Measurements from ENCODE around the gene IFI27L1.

- TF ChIP-seq, protein P1, sequence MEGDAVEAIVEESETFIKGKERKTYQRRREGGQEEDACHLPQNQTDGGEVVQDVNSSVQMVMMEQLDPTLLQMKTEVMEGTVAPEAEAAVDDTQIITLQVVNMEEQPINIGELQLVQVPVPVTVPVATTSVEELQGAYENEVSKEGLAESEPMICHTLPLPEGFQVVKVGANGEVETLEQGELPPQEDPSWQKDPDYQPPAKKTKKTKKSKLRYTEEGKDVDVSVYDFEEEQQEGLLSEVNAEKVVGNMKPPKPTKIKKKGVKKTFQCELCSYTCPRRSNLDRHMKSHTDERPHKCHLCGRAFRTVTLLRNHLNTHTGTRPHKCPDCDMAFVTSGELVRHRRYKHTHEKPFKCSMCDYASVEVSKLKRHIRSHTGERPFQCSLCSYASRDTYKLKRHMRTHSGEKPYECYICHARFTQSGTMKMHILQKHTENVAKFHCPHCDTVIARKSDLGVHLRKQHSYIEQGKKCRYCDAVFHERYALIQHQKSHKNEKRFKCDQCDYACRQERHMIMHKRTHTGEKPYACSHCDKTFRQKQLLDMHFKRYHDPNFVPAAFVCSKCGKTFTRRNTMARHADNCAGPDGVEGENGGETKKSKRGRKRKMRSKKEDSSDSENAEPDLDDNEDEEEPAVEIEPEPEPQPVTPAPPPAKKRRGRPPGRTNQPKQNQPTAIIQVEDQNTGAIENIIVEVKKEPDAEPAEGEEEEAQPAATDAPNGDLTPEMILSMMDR (IDR thresholded peaks at IDR 0.05; ENCODE audit: low read length): no peak
- TF ChIP-seq EZH2 (optimal IDR thresholded peaks at IDR 0.05; ENCODE audit: low read depth, low read length): no peak
Measured at GRCh38 chr14:94112513-94113063, 31.5 kb downstream of the IFI27L1 start.

Measured in MM.1S (cell line).